Subcutaneous adipose tissue (tissue), 4 donors: Measurements from ENCODE around the gene TM7SF3. TPM values are rescaled to one million over a fixed set of nuclear protein-coding genes. Genes with fewer than 3 reads are reported as not detected.

Experiments
- CTCF ChIP-seq: fragments of 450-650 bp; IDR thresholded peaks from one replicate; pipeline ENCODE4 v1.5.1; 2016; ENCODE audit warnings: low read depth, mild to moderate bottlenecking, control low read depth, antibody characterized with exemption, moderate library complexity
- total RNA-seq, 4 donors: library from RNA; depleted of rRNA; stranded (reverse); fragments of >200 nt; gene quantifications; one replicate each; pipeline ENCODE4 v1.1.0, GENCODE V29; 2016

Gene TM7SF3
- total RNA-seq, 4 donors from 2014 or later: 36.8 to 49.5 (median 44.1) TPM

GRCh38 chr12:26987634-26988424 is 26.4 kb downstream of the TM7SF3 start:
- TF ChIP-seq CTCF: no peak

DNA sequence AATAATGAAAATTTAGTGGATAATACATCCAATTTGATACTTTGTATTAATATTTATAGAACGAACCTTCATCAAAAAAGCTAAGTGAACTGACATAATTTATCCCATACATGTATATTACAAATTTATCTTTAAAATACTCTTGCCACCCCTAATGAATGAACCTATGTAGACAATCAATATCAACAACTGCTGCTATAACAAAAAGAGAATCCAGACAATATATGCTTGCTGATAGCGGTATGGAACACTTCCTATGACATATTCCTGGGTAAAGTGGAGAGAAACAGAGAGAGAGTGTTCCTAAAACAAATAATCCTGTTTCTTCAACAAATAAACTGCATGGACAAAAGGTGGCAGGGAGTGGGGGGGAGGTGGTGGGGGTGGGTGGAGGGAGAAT is 31.3 kb downstream of the TM7SF3 start:
- TF ChIP-seq CTCF: no peak

- no peak for TF ChIP-seq CTCF
Measured at GRCh38 chr12:26979733-26980132, 34.5 kb downstream of the TM7SF3 start.

GRCh38 chr12:26978801-26979200 is 35.4 kb downstream of the TM7SF3 start:
- no peak for TF ChIP-seq CTCF

DNA sequence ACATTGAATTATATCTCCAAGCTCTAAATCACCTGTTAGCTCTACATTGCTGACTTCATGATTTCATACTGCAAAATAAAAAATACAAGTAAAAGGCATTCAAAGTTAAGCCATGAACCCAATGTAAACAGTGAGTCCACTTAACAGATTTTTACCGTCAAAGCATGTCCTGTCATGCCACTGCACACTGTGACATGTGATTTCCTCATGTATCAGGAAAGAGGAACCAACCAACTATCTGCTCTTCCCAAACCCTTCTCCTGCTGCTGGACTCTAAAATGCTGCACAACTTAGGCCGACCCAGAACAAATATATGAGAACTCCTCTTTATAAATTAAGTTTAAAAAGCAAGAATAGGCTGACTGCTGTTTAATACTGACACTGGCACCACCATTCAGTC is 37.5 kb downstream of the TM7SF3 start:
- TF ChIP-seq CTCF: no peak

- no peak for TF ChIP-seq CTCF
Measured at GRCh38 chr12:26971963-26972362, 42.2 kb downstream of the TM7SF3 start.

DNA sequence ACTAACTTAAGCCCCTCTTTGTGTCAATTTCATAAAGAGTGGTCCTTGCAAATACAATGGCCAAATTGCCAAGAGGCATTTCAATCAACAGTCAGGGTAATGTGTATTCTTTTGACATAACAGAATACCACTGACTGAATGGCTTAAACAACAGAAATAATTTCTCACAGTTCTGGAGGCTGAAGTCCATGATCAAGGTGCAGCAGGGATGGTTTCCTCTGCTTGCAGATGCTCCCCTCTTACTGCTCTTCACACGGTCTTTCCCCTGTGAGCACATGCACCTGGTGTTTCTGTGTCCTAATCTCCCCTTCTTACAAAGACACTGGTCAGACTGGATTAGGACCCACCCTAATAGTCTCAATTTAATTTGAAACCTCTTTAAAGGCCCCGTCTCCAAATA is 44.0 kb downstream of the TM7SF3 start:
- TF ChIP-seq CTCF: no peak
